Endothelial cell of umbilical vein (primary cell): ENCODE results near the gene TCEA2. TPM values are rescaled to one million over a fixed set of nuclear protein-coding genes. Genes with fewer than 3 reads are reported as not detected.

Experiments used
- BruUV-seq: library from RNA; stranded (reverse); fragments of 400-500 nt; replicated peaks from 2 replicates; lab custom pipeline; 2021; lab: Mats Ljungman, UMichigan
- CTCF ChIA-PET: fragments of 300-600, 350-600 bp; sonication (Branson Sonifier 250); formaldehyde crosslinking; loops from one replicate; lab custom pipeline; 2021; ENCODE audit warnings: antibody characterized with exemption, inconsistent platforms; lab: Charles Lee
- POLR2A ChIA-PET: fragments of 300-600, 350-600 bp; sonication (Branson Sonifier 250); formaldehyde crosslinking; loops from one replicate; lab custom pipeline; 2021; ENCODE audit warnings: antibody characterized with exemption, inconsistent platforms; lab: Charles Lee
- DNase-seq: peaks from one replicate; pipeline ENCODE4 v3.0.0-alpha.2; 2011; ENCODE audit warnings: low read depth, low spot score
- FAIRE-seq: peaks from 2 replicates; lab custom pipeline; 2011; peaks lifted over from hg19 to GRCh38; lab: Jason Lieb, UNC
- H2AFZ ChIP-seq: 2 replicates; pipeline ENCODE4 v1.6.0; 2012; ENCODE audit warnings: low read depth, low read length, control low read depth, inconsistent platforms
- H3K27ac ChIP-seq: 2 replicates; pipeline ENCODE4 v1.5.1; 2011; ENCODE audit warnings: low read depth, mild to moderate bottlenecking, control low read depth, low read length, moderate library complexity; ENCODE audit not compliant: insufficient read depth
- H3K27me3 ChIP-seq, 2 experiments: 2 replicates each; pipeline versions ENCODE4 v1.6.0 to v1.6.1; 2011; ENCODE audit warnings: low read length in 2 of 2, mixed read lengths in 1 of 2; ENCODE audit not compliant: control insufficient read depth in 2 of 2, insufficient read depth in 2 of 2
- H3K36me3 ChIP-seq, 2 experiments: 2 replicates in 1 of 2; 3 replicates in 1 of 2; pipeline ENCODE4 v1.5.1; 2011; ENCODE audit warnings: low read length in 2 of 2, mild to moderate bottlenecking in 1 of 2, moderate library complexity in 1 of 2; ENCODE audit not compliant: control insufficient read depth in 2 of 2, insufficient read depth in 2 of 2; ENCODE audit errors: extremely low read depth in 1 of 2
- H3K4me1 ChIP-seq: 3 replicates; pipeline ENCODE4 v1.5.1; 2011; ENCODE audit warnings: mild to moderate bottlenecking, low read length; ENCODE audit not compliant: control insufficient read depth, insufficient read depth; ENCODE audit errors: extremely low read depth
- H3K4me2 ChIP-seq: 2 replicates; pipeline ENCODE4 v1.6.1; 2011; ENCODE audit warnings: low read length, control low read depth, mixed read lengths; ENCODE audit not compliant: insufficient read depth
- H3K4me3 ChIP-seq, 3 experiments: fragments of 200-600 bp in 1 of 3; sonication (generic), shearing (Covaris generic) in 1 of 3; replicated peaks in 1 of 3; 2 replicates each; pipeline ENCODE4 v1.5.1; 2011 to 2016; ENCODE audit warnings: control low read depth in 3 of 3, low read length in 3 of 3, mild to moderate bottlenecking in 2 of 3, inconsistent platforms in 1 of 3, low read depth in 1 of 3, moderate library complexity in 1 of 3; ENCODE audit not compliant: insufficient read depth in 1 of 3
- H3K79me2 ChIP-seq: 2 replicates; pipeline ENCODE4 v1.6.0; 2012; ENCODE audit warnings: low read length, inconsistent platforms; ENCODE audit not compliant: control insufficient read depth, insufficient read depth
- H3K9ac ChIP-seq: replicated peaks from 2 replicates; pipeline ENCODE3; 2011; ENCODE audit warnings: low read length, control low read depth; ENCODE audit not compliant: insufficient read depth; ENCODE audit errors: extremely low read depth
- H3K9me1 ChIP-seq: replicated peaks from 3 replicates; pipeline ENCODE4 v1.6.0; 2011; ENCODE audit warnings: mild to moderate bottlenecking, low read length; ENCODE audit not compliant: control insufficient read depth, insufficient read depth; ENCODE audit errors: extremely low read depth
- H3K9me3 ChIP-seq: replicated peaks from 2 replicates; pipeline ENCODE4 v1.5.1; 2012; ENCODE audit warnings: low read length, inconsistent platforms; ENCODE audit not compliant: control insufficient read depth, insufficient read depth
- H4K20me1 ChIP-seq: replicated peaks from 2 replicates; pipeline ENCODE3; 2011; ENCODE audit warnings: mild to moderate bottlenecking, low read length; ENCODE audit not compliant: control insufficient read depth, insufficient read depth; ENCODE audit errors: extremely low read depth
- EZH2 ChIP-seq: IDR thresholded peaks from 2 replicates; pipeline ENCODE4 v1.6.1; 2012; ENCODE audit warnings: borderline replicate concordance, low read depth, mild to moderate bottlenecking, moderate library complexity, low read length, inconsistent platforms; ENCODE audit not compliant: severe bottlenecking
- GATA2 ChIP-seq: IDR thresholded peaks from 2 replicates; pipeline ENCODE4 v1.7.0; 2011; ENCODE audit warnings: low read depth, mild to moderate bottlenecking, moderate library complexity, mixed read lengths, low read length; ENCODE audit not compliant: insufficient read length, insufficient read depth
- JUN ChIP-seq: IDR thresholded peaks from 2 replicates; pipeline ENCODE4 v1.6.1; 2011; ENCODE audit warnings: borderline replicate concordance, low read depth; ENCODE audit not compliant: insufficient read length, insufficient read depth
- MAX ChIP-seq: IDR thresholded peaks from 2 replicates; pipeline ENCODE4 v1.6.1; 2011; ENCODE audit not compliant: insufficient read depth, insufficient read length
- MYC ChIP-seq: IDR thresholded peaks from one replicate; pipeline ENCODE4 v1.6.1; 2011; ENCODE audit warnings: mild to moderate bottlenecking, low read depth, low read length
- POLR2AphosphoS5 ChIP-seq: IDR thresholded peaks from 2 replicates; pipeline ENCODE4 v1.6.1; 2012; ENCODE audit warnings: low read depth, mild to moderate bottlenecking, control low read depth, low read length, moderate library complexity; ENCODE audit not compliant: insufficient read depth
- dilution Hi-C: fragments of 300-500 bp; cut with MboI; formaldehyde crosslinking; loops from one replicate; pipeline ENCODE4 v1.15.0; 2019; ENCODE audit warnings: low sequenced_read_pairs; ENCODE audit not compliant: extremely low pct_ligation_motif_present
- intact Hi-C: fragments of 100-400 bp; cut with micrococcal nuclease; formaldehyde crosslinking; loops from one replicate; pipeline ENCODE4 v1.10.0; 2022
- polyA plus RNA-seq, 4 experiments: library from polyadenylated mRNA; depleted of rRNA in 3 of 4; stranded (reverse) in 3 of 4; unstranded in 1 of 4; fragments of >200 nt; gene quantifications; 2 replicates each; pipeline versions ENCODE4 v1.2.1 to v1.2.3, GENCODE V29; 2011 to 2012; ENCODE audit warnings: missing spikeins in 1 of 4
- total RNA-seq: library from RNA; stranded (reverse); gene quantifications from 2 replicates; pipeline ENCODE4 v1.2.3, GENCODE V29; 2021

Gene TCEA2
- total and polyA plus RNA-seq, 2 donors (not counting 3 experiments of a cell fraction or from before 2014, with no cell fraction given) = 53.1 to 65.5 TPM

DNA sequence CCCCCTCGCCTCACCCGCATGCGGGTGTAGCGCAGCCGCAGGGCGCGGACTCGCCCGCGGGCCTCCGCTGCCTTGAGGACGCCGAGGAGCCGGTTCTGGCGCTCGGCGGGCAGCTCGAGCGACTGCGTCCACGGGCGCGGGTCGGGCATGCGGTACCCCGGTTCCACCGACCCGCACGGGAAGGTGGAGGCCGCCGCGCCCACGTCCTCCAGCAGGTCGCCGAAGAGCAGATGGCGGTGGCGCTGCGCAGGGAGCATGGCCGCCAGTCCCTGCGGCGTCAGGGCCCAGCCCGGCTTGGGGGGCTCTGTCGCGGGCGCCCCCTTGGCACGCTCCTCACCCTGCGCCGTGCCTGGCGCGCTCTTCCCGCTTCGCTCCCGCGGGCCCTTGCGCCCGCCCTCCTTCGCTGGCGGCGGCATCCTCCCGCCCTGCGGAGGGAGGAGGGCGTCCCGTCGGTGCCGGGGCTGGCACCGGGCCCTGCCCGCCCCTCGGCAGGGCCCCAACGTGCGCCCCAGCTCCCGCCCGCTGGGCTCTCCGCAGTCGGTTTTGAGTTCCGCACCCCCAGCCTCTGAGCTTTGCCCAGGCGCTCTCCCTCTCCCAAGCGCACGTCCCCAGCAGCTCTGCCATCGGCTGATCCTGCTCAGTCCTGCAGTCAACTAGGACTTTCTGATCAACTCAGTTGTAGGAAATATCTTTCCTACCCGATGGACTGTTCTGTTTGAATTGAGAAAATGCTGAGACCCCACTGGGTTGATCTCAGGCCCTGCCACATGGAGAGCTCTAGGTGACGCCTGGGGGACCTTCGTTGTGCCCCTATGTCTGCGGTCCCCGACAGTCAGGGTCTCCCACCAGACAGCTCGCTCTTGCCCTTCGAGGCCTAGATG is 21.0 kb downstream of the TCEA2 start, which contains the start of gene LKAAEAR1:
LKAAEAR1 (minus strand) TSS at position 595 of the 881 bp plus-strand sequence; CDS start at position 416, 179 bp downstream.
- Histone ChIP-seq H3K27ac (no peak within 1 kb of the TSS), H3K27me3 (peaks cover 23 to 32% of the 10 kb centered on the region in 2 experiments), H3K9me1 (no peaks in the 10 kb centered on the region), H3K4me2 (peak within 1 kb of the TSS; percentile 34), H2AFZ (peak within 1 kb of the TSS; percentile 46), H3K9ac (no peak within 1 kb of the TSS), H3K4me3 (peak within 1 kb of the TSS in 1 of 3 experiments; percentile 34), H3K79me2 (no peaks in the 10 kb centered on the region), H3K36me3 (no peaks in the 10 kb centered on the region), H3K9me3 (no peaks in the 10 kb centered on the region), H3K4me1 (peaks cover 10% of the 10 kb centered on the region), H4K20me1 (no peaks in the 10 kb centered on the region)
- POLR2A ChIA-PET = interaction anchor here (1.0 kb wide), 1 partner anchor 45 kb away, joined by 3 read pairs; no protein-coding TSS in a partner anchor
- dilution Hi-C loops (no loop called here), intact Hi-C loops (loop anchor here (1.0 kb wide), 2 partner anchors 18 to 36 kb away; no protein-coding TSS in a partner anchor)
- no TSS peak for BruUV-seq
- DNase-seq (peak; percentile 23), FAIRE-seq (no peak)
- no peak for TF ChIP-seq JUN
- no peak for TF ChIP-seq GATA2
- peak; percentile 100 for TF ChIP-seq EZH2
- TF ChIP-seq MYC = no peak
- no peak for TF ChIP-seq MAX
- TF ChIP-seq POLR2AphosphoS5 = no peak
- CTCF ChIA-PET = interaction anchor here (0.7 to 2.8 kb wide), 23 partner anchors 9 to 591 kb away, joined by 3 to 66 read pairs (median 5); partner anchors contain the start of genes NPBWR2, PRPF6, SAMD10 and TCEA2
